ENCODE results near the gene HOXD9.

HOXD9 gene

DNA sequence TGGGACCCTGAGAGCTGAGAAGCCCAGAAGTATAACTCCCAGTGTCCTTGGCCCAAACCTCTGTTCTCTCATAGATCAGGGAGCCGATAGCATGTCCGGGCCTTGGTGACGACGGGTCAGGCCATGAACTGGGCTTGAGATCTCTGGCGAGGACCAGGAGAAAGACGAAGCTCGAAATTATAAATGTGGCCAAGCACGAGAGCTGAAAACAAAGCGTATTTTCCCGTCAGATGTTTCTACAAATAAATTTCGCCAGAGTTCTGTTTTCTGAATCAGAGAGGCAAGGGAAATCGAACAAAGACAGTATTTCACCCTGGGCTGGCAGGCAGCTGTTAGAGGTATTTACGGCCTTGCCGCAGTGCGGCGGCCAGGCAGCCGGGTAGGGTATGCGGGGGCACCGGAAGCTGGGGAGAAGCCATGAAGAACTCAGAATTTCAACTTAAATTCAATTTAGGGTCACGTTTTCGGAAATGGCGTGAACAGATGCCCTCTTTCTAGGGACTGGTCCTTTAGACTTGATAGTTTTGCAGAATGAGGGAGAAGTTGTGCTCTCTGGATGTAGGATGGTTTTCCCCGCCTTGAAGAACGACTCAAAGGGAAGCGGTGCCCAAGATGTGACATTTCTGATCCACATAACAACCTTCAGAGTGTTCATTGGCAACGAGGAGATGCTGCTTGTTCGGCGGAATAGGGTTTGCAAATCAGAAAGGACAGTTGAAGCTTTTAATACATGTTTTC is 16.6 kb downstream of the HOXD9 start:
- POLR2A ChIA-PET = interaction anchor here (0.5 to 2.1 kb wide), 7 partner anchors 8 to 513 kb away, joined by 3 to 16 read pairs (median 4); no protein-coding TSS in a partner anchor
- peak overlapping the region; percentile 78 for H3K4me3 ChIP-seq (ENCODE audit: low read depth, low read length)
- CTCF ChIA-PET = interaction anchor here (0.9 to 30.2 kb wide), 26 partner anchors 10 to 1126 kb away, joined by 3 to 1421 read pairs (median 5); partner anchors contain the start of genes HOXD3, HOXD4 and HOXD8
- no peak for DNase-seq (ENCODE audit: low read depth, low spot score)
- TF ChIP-seq, protein P1, sequence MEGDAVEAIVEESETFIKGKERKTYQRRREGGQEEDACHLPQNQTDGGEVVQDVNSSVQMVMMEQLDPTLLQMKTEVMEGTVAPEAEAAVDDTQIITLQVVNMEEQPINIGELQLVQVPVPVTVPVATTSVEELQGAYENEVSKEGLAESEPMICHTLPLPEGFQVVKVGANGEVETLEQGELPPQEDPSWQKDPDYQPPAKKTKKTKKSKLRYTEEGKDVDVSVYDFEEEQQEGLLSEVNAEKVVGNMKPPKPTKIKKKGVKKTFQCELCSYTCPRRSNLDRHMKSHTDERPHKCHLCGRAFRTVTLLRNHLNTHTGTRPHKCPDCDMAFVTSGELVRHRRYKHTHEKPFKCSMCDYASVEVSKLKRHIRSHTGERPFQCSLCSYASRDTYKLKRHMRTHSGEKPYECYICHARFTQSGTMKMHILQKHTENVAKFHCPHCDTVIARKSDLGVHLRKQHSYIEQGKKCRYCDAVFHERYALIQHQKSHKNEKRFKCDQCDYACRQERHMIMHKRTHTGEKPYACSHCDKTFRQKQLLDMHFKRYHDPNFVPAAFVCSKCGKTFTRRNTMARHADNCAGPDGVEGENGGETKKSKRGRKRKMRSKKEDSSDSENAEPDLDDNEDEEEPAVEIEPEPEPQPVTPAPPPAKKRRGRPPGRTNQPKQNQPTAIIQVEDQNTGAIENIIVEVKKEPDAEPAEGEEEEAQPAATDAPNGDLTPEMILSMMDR (IDR thresholded peaks at IDR 0.05; ENCODE audit: insufficient read depth, low read length, missing control alignments) = no peak

DNA sequence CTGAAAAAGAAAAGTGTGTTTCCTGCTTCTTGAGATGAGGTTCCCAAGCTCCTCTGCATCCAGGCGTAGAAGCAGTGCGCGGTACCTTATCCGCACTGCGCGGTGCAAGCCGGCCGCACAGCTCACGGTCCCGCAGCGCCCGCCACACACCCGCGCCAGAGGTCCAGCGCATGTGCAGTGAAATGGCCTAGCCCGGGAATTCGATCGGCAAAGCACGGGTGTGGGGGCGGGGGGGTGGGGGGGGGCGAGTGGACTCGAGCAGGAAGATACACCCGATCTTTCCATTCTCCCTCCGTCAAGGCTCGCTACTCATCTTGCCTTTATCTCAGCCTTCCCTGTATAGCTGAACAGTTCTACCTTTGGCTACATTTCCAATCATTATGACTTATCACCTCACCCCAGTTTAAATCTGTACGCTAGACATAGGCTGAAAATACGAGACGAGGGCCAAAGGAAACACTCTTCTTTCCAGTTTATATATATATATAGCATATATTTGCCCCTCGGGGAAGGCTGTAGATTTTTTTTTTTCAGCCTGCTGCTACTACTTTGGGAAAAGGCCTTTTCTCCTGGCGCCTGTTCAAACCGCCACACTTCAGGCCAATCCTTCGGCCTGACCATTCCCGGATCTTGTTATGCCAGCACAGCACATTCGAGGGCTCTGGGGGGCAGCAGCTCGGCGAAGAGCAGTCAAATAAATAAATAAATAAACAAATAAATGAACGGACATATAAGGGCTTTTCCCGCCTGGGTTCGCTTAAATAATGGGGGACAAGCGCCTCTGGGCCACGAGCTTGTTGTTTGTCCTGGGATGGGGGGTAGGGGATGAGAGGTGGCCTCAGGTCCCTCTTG is 17.4 kb downstream of the HOXD9 start:
- CTCF ChIA-PET = interaction anchor here (0.7 to 30.2 kb wide), 55 partner anchors 11 to 1125 kb away, joined by 3 to 1421 read pairs (median 5); partner anchors contain the start of genes HOXD3, HOXD4, HOXD8 and MTX2

GRCh38 chr2:176140513-176141317 is 18.2 kb downstream of the HOXD9 start:
- DNase-seq (ENCODE audit: low read depth, low spot score) = no peak
- POLR2A ChIA-PET = interaction anchor here (0.6 to 2.1 kb wide), 6 partner anchors 9 to 589 kb away, joined by 3 to 16 read pairs (median 4); no protein-coding TSS in a partner anchor
- TF ChIP-seq, protein P1 (IDR thresholded peaks at IDR 0.05; ENCODE audit: insufficient read depth, low read length, missing control alignments) = peak; percentile 98
- peak overlapping the region; percentile 71 for H3K4me3 ChIP-seq (ENCODE audit: low read depth, low read length)
- CTCF ChIA-PET = interaction anchor here (0.6 to 30.2 kb wide), 62 partner anchors 12 to 1124 kb away, joined by 3 to 1421 read pairs (median 4); partner anchors contain the start of genes HOXD3, HOXD4, HOXD8 and MTX2

More for the DNA sequence above, 17.4 kb downstream of the HOXD9 start:
- DNase-seq (ENCODE audit: low read depth, low spot score) = no peak
- TF ChIP-seq, protein P1 (IDR thresholded peaks at IDR 0.05; ENCODE audit: insufficient read depth, low read length, missing control alignments) = no peak
- POLR2A ChIA-PET = interaction anchor here (0.6 to 2.1 kb wide), 6 partner anchors 8 to 589 kb away, joined by 3 to 16 read pairs (median 5); no protein-coding TSS in a partner anchor
- H3K4me3 ChIP-seq (ENCODE audit: low read depth, low read length) = peak overlapping the region; percentile 78

DNA sequence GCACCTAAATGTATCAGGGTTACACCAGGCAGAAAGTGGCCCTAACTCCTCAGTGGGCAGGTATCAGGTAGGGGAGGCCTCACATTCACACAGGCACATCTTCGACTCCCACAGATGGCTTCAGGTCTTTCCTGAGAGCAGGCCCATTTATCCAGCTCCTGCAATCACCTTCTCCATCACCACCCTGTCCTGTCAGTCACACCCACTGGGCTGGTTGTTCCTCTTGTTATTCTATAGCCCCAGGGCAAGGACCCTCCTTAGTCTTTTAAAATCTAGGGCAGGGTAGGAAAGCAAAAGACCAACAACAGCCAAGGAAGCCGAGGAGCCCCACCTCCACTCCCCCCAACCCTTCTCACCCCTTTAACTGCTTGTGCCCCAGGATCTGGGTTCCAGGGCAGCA is 19.8 kb downstream of the HOXD9 start:
- no peak overlapping the region for H3K4me3 ChIP-seq (ENCODE audit: low read depth, low read length)
- POLR2A ChIA-PET = no interaction called here
- no peak for DNase-seq (ENCODE audit: low read depth, low spot score)
- CTCF ChIA-PET = interaction anchor here (5.1 to 30.2 kb wide), 6 partner anchors 13 to 501 kb away, joined by 49 to 1421 read pairs (median 157); partner anchors contain the start of genes HOXD3, HOXD4 and HOXD8
- TF ChIP-seq, protein P1 (IDR thresholded peaks at IDR 0.05; ENCODE audit: insufficient read depth, low read length, missing control alignments) = no peak

- no peak for DNase-seq (ENCODE audit: low read depth, low spot score)
- POLR2A ChIA-PET = interaction anchor here (0.6 kb wide), 1 partner anchor 12 kb away, joined by 3 read pairs; the partner anchor contains the start of gene HOXD3
- no peak overlapping the region for H3K4me3 ChIP-seq (ENCODE audit: low read depth, low read length)
- TF ChIP-seq, protein P1 (IDR thresholded peaks at IDR 0.05; ENCODE audit: insufficient read depth, low read length, missing control alignments) = no peak
- CTCF ChIA-PET = interaction anchor here (1.2 to 30.2 kb wide), 7 partner anchors 10 to 497 kb away, joined by 3 to 1421 read pairs (median 20); partner anchors contain the start of genes HOXD3 and HOXD4
These were observed 22.8 kb downstream of the HOXD9 start for GRCh38 chr2:176145085-176145969.

Data from AG04449 (cell line).